GM21423 (cell line): ENCODE data around the gene UVSSA.

Source experiments
- ATAC-seq: cut with Tn5 transposase; IDR thresholded peaks from one replicate; pipeline ENCODE4 v1.9.1; 2021; ENCODE audit warnings: mild to moderate bottlenecking, moderate library complexity; ENCODE audit not compliant: unreplicated experiment

Gene UVSSA

DNA sequence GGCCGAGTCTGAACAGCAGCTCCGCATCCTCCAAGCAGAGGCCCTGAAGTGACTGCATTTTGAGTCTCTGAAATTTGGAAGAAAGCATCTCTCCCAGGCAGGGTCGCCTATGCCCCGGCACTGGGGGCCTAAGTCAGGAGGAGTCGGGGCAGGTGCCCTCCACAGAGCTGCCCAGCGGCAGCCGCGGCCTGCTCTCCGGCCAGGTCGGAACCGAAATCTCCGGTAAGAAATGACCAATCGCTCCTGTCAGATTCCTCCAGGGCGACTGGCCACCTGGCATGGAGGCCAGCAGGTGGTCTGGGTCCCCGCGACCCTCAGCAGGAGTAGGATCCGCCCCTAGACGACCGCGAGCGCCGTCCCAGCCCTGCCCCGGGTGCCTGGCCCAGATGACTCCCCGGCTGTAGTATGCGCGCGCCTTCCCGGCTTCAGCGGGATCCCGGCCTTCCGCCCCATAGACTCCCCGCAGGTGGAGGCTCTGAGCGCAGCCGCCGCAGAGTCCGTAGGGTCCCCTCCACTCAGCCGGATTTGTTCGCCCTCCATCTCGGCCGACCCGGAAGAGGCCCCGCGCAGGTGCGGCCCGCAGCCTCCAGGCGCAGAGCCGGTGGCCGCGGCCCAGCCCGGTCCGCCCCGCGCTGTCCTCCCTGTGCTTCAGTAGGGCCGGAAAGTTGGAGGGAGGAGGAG lies 57.7 kb downstream of the UVSSA start:
- ATAC-seq, result no peak

DNA sequence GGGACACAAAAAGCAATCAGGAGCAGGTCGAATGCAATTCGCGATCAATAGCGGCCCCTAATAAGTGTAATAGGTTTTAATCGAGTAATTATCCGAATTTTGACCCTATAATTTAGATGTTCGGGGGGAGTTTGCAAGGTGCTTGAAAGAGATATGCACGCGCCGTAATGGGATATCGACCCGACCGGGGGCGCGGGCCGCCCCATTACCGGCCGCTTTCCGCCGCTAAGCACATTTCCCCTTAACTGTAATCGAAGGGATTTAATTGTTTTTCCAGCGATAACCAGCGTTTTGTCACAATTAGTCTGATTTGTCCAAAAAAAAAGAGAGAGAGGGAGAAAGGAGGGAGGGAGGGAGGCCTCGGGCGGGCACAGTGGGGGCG lies 58.2 kb downstream of the UVSSA start:
- no peak for ATAC-seq

DNA sequence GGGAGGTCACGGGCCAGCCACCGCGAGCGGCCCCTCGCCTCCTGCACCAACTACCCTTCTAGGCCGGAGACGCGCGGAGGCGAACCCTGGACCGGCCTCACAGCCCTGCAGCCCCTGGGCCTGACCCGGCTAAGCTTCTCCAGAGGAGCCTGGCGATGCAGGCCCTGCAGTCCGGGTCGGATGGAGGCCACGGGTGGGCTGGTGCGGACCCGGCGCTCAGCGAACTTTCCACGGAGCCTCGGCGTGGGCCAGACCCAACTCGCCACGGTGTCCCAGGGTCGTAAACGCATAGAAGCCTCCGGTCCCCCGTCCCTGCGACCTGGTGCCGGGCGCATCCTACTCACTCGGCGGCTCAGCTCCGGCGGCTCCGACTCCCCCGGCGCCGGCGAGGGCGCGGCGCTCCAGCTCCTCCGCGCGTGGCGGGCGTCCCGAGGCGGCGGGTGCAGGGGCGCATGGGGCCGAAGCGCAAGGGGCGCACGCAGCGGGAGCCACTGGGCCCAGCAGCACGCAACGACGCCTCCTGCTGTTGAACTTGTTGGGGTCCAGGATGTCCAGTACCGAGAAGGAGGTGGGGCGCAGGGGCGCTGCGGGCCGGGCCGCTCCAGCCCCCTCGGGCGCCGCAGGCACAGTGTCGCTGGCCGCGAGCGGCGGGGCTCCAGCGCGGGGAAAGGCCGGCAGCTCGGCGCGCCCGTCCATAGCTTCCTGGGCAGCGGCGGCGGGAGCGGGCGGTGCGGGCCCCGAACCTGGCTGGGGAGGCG lies 58.8 kb downstream of the UVSSA start:
- no peak for ATAC-seq

DNA sequence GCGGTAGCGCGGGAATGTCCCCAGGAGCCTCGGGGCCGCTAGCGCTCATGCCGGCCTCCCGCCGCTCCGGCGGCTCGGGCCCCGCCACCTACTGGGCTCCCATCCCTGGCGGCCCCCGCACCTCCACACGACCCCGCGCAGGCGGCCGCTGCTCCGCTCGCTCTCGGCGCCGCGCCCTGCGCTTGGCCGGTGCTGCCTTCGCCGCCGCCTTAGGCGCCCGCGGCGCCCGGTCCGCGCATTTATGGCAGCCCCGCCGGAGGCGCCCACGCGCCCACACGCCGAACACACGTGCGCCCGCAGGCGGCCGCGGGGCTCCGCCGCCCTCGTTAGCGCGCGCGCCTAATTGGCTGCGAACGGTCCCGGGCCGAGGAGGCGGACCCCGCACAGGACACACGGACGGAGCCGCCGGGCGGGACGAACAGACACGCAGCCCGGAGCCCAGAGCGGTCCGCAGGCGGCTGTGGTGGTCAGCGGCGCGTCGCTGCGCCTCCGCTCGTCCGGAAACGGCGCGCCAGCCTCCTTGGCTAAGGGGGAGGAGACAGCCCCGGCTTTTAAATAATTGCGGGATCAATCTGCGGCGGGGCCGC lies 59.5 kb downstream of the UVSSA start, which contains the start of gene NKX1-1:
Gene NKX1-1, minus strand, starts transcription at position 49 of the 587 bp plus-strand sequence. Its CDS starts 0 bp downstream, at position 49.
- ATAC-seq, result no peak

DNA sequence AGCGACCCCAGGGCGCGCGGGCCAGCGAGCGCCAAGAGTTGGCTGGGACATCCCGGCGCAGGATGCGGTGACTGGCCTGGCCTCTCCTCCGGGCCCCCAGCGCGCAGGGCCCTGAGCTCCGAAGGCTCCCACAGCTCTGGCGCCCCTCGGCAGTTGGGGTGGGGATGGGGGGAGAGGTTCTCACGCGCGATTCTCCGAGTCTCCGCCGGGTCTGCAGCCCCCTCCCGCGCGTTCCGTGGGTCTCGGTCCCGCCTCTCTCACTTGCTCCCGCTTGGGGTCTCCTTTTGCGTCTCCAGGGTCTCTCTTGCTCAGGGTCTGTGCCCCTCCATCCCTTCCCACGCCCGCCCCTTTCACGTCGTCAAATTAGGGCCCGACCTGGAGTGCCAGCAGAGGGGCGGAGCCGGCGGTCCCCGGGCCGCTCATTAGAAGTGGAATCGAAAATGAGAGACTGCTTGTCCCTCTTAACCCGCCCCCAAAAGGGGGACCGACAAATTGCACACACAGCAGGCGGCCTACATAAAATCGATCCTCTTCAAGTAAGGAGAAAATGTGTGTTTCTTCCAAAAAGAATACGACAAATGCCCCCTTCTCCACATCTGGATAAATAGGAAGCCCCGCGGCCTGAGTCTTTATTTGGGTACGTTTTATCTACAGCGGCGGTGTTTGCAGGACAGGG lies 60.1 kb downstream of the UVSSA start:
- no peak for ATAC-seq

DNA sequence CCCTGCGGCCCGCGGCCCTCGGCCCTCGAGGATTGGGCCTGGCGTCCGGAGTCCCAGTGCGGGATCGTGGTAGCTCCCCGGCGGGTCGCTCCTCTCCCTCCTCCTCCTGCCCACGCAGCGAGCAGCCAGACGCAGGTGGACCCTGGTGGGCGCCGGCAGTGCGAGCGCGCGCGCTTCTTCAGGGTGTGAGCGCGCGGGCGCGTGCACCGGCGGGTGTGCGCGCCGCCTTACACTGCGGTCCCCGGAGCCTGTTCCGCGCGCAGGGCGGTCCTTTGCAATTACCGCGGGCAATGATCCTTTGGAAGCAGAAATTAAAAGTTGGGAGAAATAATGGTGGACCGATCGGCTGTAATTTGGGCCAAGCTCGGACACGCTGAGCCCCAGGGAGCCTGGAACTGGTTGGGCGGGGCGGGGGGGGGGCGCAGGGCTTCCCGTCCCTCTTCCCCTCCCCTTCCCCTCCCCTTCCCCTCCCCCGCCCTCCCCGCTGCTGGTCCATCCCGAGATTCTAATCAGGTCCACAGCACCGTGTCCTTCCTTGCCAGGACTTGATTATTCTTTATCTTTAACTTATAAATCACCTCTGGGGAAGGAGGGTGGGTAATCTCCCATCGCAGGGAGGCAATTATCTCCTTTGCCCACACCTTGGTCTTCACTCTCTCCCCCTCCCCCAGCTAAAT lies 60.8 kb downstream of the UVSSA start:
- no peak for ATAC-seq

DNA sequence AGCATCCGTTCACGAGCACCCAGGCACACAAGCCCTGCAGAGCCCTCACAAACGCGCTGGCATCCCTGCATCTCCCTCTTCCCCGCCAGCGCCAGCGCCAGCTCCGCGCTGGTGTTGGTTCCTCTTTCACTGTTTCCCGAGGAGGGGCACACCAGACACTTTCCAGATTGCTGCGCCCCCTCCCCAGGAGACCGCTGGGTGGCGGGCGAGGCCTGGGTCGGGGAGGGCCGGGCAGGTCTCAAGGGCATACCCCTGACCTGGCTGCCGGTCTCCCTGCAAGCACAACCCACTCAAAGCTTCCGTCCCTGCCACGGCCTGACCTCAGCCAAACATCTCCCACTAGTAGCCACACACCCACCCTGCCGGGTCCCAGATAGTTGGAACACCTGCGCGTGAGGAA lies 61.4 kb downstream of the UVSSA start:
- no peak for ATAC-seq

DNA sequence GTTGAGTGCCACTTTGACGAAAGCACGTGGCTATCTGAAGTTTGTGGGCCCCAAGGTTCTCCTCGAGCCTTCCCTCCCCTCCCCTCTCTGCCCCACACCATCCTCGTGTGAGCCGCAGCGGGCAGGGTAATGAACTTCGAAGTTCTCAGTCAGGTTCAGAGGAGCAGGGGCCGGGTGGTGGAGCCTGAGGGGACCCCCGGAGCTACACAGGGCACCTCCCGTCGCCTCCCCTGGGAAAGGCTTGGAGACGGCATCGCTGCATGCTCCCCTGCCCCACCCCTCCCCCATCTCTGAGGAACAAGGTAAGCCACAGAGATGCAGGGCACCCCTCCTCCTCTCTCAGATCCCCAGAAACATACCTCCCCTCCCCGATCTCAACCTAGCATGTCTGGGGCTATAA lies 62.1 kb downstream of the UVSSA start:
- no peak for ATAC-seq

DNA sequence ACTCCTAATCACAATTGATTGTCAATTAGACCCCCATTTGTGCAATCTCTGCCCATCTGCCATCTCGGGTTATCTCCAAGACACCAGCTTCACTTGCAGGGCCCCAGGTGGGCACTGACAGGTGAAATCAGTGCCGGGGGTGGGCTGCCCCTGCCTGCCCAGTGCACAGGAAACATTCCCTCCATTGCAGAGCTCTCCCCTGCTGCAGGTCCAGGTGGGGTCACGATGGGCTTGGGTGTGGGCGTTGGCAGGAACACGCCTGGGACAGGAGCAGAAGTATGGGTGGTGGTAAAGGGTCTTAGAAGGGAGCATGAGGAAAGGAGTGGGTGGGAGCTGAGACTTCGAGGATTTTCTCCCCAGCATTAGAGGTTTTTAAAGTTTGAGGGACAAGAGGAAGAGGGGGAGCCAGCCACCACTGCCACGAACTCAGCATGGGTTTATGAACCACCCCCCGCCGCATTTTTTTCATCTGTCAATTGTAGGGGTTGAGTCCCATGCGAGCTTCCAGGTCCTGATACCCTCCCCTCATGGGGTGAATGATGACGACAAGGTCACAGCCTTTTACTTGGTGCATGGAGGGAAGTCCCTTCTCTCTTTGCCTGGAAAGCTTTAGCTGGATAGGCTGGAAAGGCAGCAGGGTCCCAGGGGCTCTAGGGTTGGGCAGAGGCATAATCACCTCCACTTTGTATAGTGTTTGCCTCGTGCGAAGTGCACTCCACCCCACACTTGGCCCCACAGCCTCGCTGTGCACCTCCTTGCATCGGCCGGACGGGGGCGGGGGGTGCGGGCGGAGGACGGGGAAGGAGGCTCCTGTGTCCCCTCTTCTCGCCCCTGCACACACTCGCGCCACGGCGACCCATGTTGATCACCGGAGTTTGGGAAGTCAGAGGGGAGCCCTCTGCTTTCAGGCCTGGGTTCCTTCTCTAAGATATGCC lies 62.8 kb downstream of the UVSSA start:
- no peak for ATAC-seq

DNA sequence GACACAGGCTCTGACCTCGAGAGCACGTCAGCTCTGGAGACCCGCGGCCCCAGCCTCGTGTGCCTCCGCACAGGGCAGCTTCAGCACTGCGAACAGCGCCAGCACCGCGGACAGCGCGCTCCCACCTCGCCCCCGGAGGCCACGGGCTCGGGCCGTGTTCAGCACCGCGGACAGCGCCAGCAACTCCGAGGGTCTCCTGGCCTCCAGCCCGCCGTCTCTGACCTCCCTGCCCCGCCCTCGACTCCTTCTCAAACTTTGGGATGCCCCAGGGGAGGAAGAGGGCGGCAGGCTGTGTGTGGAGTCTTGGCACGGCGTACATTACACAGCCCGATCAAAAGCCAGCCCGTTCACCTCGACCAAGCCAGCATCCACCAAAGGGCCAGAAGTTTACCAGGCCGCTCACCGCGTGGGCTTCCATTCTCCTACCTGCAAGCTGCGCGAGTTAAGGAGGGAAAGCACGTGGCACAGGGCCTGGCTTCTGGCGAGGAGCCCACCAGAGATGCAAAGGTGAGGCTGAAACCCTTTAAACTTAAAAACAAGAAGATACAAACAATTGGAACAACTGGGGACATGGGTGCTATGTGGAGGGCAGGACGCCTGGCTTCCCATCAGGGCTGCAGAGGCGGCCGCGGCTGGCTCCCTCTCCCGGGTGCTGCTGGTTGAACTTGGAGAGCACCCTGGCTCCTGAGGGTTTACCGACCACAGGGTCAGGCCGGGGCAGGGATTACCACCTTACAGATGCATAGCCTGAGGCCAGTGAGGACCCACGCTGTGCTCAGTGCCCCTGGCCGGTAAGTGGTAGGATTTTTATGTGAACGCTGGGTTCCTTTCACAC lies 63.7 kb downstream of the UVSSA start:
- no peak for ATAC-seq

DNA sequence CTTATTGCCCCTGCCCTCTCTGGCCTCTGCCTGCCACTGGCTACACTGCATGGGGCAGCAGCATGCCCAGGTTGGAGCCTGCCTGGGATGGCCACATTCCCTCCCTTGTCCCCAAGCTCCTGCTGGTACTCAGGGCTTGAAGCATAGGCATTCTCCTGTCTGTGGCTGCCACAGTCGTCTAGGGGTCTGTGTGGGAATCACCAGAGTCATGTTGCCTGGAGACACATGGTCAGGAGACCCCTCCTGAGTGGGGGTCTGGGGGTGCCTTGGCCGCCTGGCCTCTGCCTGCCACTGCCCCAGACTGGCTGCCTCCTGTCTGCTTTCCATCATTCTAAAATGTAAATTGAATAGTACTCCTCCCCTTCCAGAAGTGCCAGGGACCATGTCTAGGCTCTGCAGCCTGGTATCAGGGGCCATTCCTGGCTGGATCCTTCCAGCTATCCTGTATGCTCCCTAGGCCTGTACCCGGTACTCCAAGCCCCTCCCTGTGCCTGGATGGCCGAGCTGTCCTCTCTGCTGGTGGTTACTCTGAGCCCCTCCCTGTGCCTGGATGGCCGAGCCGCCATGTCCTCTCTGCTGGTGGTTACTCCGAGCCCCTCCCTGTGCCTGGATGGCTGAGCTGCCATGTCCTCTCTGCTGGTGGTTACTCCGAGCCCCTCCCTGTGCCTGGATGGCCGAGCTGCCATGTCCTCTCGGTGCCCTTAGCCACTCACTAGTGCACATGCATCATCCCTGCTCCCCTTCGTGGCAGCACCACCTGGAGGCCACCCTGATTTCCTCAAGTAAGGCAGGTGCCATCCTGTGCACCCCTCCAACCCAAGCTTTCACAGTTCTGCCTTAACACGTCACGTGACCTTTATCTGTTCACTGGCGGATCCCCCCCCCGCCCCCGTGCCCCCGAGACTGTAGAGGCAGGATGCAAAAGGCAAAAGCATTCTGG lies 64.7 kb downstream of the UVSSA start:
- ATAC-seq, result no peak

DNA sequence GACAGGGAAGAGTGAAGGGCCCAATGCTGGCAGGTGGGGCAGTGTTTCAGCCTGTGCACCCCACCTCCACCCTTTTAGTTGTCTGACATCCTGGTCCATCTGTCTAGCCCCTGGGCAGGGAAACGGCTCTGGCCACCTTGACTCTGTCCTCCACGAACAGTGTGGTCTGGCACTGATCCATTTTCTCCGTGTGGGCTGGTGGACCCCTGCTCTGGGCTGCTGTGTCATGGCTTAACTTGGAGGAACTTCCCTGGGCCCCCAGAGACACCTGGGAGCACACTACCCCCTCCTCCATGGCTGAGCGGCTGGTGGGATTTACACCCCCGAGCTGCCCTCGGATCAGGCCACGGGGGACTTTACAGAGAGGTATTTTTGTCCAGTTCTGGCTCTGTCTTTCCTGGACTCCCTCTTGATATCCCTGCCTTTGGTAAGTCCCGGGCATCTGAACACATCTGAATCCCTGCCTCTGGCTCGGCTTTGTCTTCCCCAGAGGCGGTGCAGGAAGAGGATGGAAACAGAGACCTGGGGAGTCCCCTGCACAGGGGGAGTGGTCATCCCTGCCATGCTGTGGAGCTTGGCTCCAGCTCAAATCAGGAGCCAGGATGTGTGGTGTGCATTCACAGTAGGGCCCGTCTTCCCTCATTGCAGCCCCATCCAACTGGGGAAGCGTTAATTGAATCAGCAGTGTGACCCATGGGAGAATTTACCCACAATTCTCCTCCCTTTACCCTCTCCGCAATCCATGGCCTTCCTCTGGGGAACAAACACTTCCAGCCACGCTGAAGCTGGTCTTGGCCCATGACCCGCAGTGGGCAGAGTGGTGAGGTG lies 65.6 kb downstream of the UVSSA start:
- no peak for ATAC-seq

DNA sequence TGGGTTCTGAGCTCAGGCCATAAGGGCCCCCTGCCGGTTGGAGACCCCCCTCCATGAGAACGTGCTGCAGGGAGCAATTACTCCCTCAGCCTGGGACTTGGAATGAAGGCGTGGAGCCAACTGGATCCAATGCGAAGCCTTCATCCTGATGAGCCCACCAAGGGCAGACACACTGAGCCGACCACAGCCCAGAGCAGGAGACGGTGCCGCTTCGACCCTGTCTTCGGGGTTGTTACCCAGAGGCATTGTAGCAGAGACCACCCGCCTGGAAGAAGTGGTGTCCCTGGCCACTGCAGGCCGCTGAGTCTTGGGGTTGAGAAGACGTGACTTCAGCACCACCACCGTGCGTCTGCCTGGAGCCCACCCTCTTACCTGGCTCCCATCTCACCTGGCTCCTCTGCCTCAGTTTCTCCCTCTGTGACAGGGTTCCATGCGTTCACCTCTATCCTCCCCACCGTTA lies 66.2 kb downstream of the UVSSA start:
- no peak for ATAC-seq

DNA sequence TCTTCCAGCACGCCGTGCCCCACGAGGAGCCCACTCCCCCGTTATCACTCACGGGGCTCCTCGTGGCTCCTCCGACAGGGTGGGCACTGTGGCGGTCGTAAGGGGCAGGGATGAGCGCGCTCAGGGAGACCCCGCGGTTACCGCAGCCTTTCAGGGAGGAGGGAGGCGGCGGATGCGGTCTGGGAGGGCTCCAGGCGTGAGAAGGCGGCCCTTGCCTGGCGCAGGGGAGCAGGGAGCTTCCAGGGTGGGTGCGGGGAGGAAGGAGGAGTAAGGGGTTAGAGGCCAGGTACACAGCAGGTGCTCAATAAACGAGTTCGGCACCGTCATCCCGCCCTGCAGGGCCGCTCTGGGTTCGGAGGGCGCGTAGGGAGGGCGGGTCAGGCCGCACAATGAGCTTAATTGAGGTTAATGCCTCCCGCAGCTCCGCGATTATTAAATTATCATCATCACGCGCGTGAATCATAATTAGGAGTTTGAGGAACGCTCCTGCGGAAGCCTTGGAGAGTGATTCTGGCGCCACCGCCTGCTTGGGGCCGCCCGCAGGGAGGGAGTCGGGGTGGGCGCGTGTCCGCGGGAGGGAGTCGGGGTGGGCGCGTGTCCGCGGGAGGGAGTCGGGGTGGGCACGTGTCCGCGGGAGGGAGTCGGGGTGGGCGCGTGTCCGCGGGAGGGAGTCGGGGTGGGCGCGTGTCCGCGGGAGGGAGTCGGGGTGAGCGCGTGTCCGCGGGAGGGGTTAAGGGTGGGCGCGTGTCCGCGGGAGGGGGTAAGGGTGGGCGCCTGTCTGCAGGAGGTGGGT lies 66.9 kb downstream of the UVSSA start:
- ATAC-seq, result no peak

DNA sequence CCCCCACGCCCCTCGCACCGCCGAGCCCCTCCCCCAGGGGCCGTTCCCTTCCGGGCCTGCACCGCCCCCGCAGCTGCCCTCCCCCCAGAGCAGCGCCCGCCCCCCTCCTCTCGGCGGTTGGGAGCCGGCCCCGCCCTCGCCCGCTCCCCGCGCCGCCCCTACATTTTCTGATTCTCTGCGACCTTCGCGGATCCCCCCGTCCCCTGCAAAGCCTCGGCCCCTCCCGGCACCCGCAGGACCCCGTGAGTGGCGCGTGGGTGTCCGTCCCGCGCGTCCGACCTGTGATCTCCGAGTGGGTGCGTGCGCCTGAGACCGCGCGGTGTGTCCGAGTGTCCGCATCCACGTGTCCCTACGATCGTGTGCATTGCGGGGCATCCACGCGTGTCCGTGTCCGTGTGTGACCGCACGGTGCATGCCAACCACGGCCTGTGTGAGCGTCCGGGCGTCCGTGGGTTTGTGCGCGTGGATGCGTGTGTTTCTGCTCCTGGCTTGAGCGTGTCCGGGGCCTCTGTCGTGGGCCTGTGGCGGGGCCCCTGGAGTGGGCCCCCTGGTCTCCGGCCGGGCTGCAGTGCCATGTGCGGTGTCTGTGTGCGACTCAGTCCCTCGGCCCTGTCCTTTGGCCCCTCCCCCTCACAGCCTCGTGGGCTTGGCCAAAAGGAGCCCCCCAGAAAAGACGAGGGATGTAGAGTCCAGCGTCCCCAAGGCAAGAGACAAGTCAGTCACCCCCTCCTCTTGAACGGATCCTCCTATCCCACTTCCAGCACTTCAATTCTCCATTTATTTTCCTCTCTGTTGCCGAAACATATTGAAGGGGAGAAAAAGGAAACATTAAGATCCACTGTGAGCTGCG lies 68.0 kb downstream of the UVSSA start:
- ATAC-seq, result no peak

DNA sequence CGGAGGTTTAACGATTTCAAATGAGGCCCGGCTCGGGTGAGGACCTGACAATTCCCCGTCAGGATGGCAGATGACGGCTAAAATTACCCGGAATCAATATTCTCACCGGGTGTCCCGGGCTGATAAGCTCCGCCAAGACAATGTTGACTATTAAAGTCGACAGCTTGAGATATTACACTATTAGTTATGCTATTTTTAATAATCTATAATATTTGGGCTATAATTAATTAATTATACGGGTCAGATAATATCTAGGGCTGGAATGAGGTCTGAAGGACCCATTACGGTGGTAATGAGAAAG lies 68.6 kb downstream of the UVSSA start:
- ATAC-seq, result no peak
